Nephron (organoid): ENCODE data around the gene GBF1.

Experiments
- H3K27ac Mint-ChIP-seq, 3 experiments: 2 replicates each; pipeline ENCODE4 v1.8.0; 2020; ENCODE audit warnings: mixed read lengths in 3 of 3, mild to moderate bottlenecking in 2 of 3, moderate library complexity in 1 of 3
- H3K27me3 Mint-ChIP-seq: 2 replicates; pipeline ENCODE4 v1.8.0; 2021; ENCODE audit warnings: low read depth, mild to moderate bottlenecking, moderate library complexity, mixed read lengths
- H3K36me3 Mint-ChIP-seq: 2 replicates; pipeline ENCODE4 v1.8.0; 2020; ENCODE audit warnings: low read depth, mixed read lengths
- H3K4me1 Mint-ChIP-seq: 2 replicates; pipeline ENCODE4 v1.8.0; 2020; ENCODE audit warnings: mixed read lengths
- H3K4me3 Mint-ChIP-seq, 3 experiments: 2 replicates each; pipeline ENCODE4 v1.8.0; 2020; ENCODE audit warnings: mild to moderate bottlenecking in 3 of 3, mixed read lengths in 3 of 3, moderate library complexity in 2 of 3
- H3K9me3 Mint-ChIP-seq: 2 replicates; pipeline ENCODE4 v1.8.0; 2020; ENCODE audit warnings: mixed read lengths
- CTCF ChIP-seq, 3 experiments: fragments of 200-600 bp; sonication (generic); IDR thresholded peaks; one replicate each; pipeline ENCODE4 v1.5.0; 2021; ENCODE audit warnings: antibody characterized with exemption in 3 of 3; ENCODE audit not compliant: unreplicated experiment in 3 of 3

The GBF1 gene

GRCh38 chr10:102254426-102254825 is 9.1 kb downstream of the GBF1 start:
- TF ChIP-seq CTCF (IDR thresholded peaks at IDR 0.05; ENCODE audit: unreplicated experiment in 3 of 3), result no peak
- Mint-ChIP-seq H3K4me3 (no peak overlapping the region), H3K27me3 (no peaks in the 10 kb centered on the region), H3K36me3 (peaks cover 16% of the 10 kb centered on the region), H3K4me1 (no peaks in the 10 kb centered on the region), H3K9me3 (no peaks in the 10 kb centered on the region), H3K27ac (no peak overlapping the region)

- H3K9me3 Mint-ChIP-seq, result no peaks in the 10 kb centered on the region
- H3K27me3 Mint-ChIP-seq, result no peaks in the 10 kb centered on the region
- no peak for TF ChIP-seq CTCF (IDR thresholded peaks at IDR 0.05; ENCODE audit: unreplicated experiment in 3 of 3)
- peaks cover 22% of the 10 kb centered on the region for H3K36me3 Mint-ChIP-seq
- no peak overlapping the region for H3K27ac Mint-ChIP-seq
- H3K4me1 Mint-ChIP-seq, result no peaks in the 10 kb centered on the region
- H3K4me3 Mint-ChIP-seq, result no peak overlapping the region
Observed at GRCh38 chr10:102255404-102255803, 10.1 kb downstream of the GBF1 start.

- TF ChIP-seq CTCF (IDR thresholded peaks at IDR 0.05; ENCODE audit: unreplicated experiment in 3 of 3), result no peak
- H3K4me1 Mint-ChIP-seq, result peaks cover 46% of the 10 kb centered on the region
- H3K27ac Mint-ChIP-seq, result peak overlapping the region in 1 of 3 experiments; percentile 69
- peaks cover 56% of the 10 kb centered on the region for H3K36me3 Mint-ChIP-seq
- no peak overlapping the region for H3K4me3 Mint-ChIP-seq
- no peaks in the 10 kb centered on the region for H3K27me3 Mint-ChIP-seq
- no peaks in the 10 kb centered on the region for H3K9me3 Mint-ChIP-seq
Observed at GRCh38 chr10:102261196-102261595, 15.9 kb downstream of the GBF1 start.

- no peak for TF ChIP-seq CTCF (IDR thresholded peaks at IDR 0.05; ENCODE audit: unreplicated experiment in 3 of 3)
- H3K36me3 Mint-ChIP-seq, result peaks cover 54% of the 10 kb centered on the region
- peaks cover 48% of the 10 kb centered on the region for H3K4me1 Mint-ChIP-seq
- H3K9me3 Mint-ChIP-seq, result no peaks in the 10 kb centered on the region
- peak overlapping the region in 2 of 3 experiments; percentile 20 to 67 for H3K27ac Mint-ChIP-seq
- no peaks in the 10 kb centered on the region for H3K27me3 Mint-ChIP-seq
- H3K4me3 Mint-ChIP-seq, result no peak overlapping the region
Observed at GRCh38 chr10:102261842-102262241, 16.5 kb downstream of the GBF1 start.

- peaks cover 58% of the 10 kb centered on the region for H3K4me1 Mint-ChIP-seq
- H3K27ac Mint-ChIP-seq, result peak overlapping the region; percentile 63 to 68 (median 67)
- TF ChIP-seq CTCF (IDR thresholded peaks at IDR 0.05; ENCODE audit: unreplicated experiment in 3 of 3), result no peak
- H3K4me3 Mint-ChIP-seq, result no peak overlapping the region
- H3K9me3 Mint-ChIP-seq, result no peaks in the 10 kb centered on the region
- no peaks in the 10 kb centered on the region for H3K27me3 Mint-ChIP-seq
- peaks cover 54% of the 10 kb centered on the region for H3K36me3 Mint-ChIP-seq
Observed at GRCh38 chr10:102262744-102263370, 17.5 kb downstream of the GBF1 start.

GRCh38 chr10:102264371-102264770 is 19.0 kb downstream of the GBF1 start:
- Mint-ChIP-seq H3K27me3 (no peaks in the 10 kb centered on the region), H3K4me1 (peaks cover 73% of the 10 kb centered on the region), H3K36me3 (peaks cover 58% of the 10 kb centered on the region)

More at GRCh38 chr10:102264371-102264770, 19.0 kb downstream of the GBF1 start:
- TF ChIP-seq CTCF (IDR thresholded peaks at IDR 0.05; ENCODE audit: unreplicated experiment in 3 of 3), result no peak
- H3K4me3 Mint-ChIP-seq, result no peak overlapping the region
- no peaks in the 10 kb centered on the region for H3K9me3 Mint-ChIP-seq
- H3K27ac Mint-ChIP-seq, result peak overlapping the region in 1 of 3 experiments; percentile 1
